ENCODE results near the gene ANKHD1.
"Not testable (repeated sequence)": the region's sequence is repeated elsewhere in the genome, so short reads cannot be mapped to it uniquely, and the experiment has no call there.

The ANKHD1 gene

DNA sequence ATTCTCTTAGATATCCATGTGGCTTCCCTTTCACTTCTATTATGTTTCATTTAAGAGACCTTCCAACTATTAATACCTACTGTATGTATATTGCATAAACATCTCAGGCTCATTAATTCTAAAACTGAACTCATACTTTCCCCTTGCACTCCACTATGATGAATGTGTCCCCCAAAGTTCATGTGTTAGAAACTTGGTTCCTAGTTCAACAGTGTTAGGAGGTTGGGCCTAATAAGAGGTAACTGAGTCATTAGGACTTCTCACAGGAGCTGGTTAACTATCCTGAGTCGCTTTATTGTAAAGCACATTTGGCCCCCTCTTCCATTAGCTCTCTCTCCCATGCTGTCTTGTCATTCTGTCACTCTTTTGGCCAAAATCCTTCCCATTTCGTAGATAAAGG lies 22.0 kb downstream of the ANKHD1 start:
- no peak for DNase-seq (ENCODE audit: low read depth in 3 of 3)

DNA sequence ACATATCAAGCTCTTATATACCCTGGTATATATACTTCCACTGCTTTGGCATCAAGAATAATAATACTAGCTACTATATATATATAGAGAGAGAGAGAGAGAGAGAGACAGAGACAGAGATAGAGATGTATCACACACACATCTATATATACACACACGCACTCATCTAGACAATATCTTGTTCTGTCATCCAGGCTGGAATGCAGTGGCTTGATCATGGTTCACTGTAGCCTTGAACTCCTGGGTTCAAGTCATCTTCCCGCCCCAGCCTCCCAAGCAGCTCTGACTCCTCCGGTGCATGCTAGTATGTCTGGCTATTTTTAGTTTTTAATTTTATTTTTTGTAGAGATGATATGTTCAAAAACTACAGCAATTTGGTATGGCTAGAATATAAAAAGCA lies 22.5 kb downstream of the ANKHD1 start:
- DNase-seq (ENCODE audit: low read depth in 3 of 3) = no peak

DNA sequence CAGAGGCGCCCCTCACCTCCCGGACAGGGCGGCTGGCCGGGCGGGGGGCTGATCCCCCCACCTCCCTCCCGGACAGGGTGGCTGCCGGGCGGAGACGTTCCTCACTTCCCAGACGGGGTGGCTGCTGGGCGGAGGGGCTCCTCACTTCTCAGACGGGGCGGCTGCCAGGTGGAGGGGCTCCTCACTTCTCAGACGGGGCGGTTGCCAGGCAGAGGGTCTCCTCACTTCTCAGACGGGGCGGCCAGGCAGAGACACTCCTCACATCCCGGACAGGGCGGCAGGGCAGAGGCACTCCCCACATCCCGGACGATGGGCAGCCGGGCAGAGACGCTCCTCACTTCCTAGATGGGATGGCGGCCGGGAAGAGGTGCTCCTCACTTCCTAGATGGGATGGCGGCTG lies 26.1 kb downstream of the ANKHD1 start:
- DNase-seq (ENCODE audit: low read depth in 3 of 3) = not testable (repeated sequence)

DNA sequence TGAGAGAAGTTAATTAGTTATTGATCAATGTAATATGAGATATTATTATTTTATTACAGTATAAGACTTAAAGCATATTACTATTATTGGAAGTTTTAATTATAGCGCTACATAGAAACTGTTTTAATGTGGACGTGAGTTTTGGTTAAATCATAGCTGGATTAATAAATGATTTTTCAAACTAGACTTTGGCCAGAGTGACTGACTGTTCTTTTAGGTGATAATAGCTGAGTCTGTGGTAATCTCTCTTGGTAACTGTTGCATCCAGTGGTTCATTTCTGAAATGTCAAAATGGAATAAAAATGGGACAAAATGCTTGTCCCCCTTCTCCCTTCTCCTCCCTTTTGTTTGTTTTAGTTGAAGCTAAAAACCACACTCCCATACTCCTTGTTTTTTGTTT lies 28.1 kb downstream of the ANKHD1 start:
- DNase-seq (ENCODE audit: low read depth in 3 of 3) = no peak

DNA sequence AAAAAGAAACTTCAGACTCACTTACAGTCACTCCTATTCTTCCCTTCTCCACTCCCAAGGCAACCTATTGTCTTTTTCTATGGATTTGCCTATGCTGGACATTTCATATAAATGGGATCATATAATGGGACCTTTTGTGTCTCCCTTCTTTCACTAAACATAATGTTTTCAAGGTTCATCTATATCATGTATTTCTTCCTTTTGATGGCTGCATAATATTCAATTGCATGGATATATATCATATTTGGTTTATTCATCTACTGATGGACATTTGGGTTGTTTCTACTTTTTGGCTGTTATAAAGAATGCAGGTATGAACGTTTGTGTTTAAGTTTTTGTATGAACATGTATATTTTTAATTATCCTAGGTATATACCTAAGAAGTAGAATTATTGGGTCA lies 30.6 kb downstream of the ANKHD1 start:
- DNase-seq (ENCODE audit: low read depth in 3 of 3) = no peak

DNA sequence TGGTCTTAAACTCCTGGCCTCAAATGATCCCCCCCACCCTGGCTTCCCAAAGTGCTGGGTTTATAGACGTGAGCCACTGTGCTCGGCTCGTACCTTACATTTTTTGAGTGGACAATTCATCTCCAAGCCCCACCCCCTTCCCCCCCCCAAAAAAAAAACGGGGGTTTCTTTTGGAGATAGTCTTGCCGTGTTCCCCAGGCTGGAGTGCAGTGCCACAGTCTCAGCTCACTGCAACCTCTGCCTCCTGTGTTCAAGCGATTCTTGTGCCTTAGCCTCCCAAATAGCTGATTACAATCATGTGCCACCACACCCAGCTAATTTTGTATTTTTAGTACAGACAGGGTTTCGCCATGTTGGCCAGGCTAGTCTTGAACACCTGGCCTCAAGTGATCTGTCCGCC lies 31.3 kb downstream of the ANKHD1 start:
- DNase-seq (ENCODE audit: low read depth in 3 of 3) = no peak

DNA sequence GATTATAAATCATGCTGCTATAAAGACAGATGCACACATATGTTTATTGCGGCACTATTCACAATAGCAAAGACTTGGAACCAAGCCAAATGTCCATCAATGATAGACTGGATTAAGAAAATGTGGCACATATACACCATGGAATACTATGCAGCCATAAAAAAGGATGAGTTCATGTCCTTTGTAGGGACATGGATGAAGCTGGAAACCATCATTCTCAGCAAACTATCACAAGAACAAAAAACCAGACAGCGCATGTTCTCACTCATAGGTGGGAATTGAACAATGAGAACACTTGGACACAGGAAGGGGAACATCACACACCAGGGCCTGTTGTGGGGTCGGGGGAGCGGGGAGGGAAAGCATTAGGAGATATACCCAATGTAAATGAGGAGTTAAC lies 55.7 kb downstream of the ANKHD1 start:
- DNase-seq (ENCODE audit: low read depth in 3 of 3) = not testable (repeated sequence)

DNA sequence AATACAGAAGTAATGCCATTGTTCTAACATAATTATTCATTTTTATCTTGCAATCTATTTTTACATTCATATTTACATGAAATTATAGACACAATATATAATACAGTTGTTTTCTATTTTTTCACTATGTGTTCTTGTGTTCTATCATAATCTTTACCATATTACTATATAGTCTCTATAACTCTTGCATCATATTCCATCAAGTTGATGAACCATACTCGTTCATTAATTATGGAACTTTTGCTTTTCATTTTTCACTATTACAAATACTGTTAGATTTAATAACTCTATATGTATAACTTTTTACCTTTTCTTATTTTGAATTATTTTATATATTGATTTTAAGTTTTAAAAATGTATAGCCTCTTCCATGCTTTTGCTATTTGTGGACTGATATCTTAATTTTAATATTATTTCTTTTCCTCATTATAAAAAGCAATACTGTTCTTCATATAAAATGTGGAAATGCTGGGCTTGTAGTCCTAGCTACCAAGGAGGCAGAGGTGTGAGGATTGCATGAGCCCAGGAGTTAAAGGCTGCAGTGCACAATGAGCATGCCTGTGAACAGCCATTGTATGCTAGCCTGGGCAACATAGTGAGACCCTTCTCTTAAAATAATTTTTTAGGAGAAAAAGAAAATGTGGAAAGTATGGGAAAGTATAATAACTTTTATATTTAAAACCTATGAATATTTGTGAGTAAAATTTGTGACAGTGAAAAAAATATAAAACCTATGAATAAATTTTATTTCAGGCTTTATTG lies 65.5 kb downstream of the ANKHD1 start:
- DNase-seq (ENCODE audit: low read depth in 3 of 3) = no peak

DNA sequence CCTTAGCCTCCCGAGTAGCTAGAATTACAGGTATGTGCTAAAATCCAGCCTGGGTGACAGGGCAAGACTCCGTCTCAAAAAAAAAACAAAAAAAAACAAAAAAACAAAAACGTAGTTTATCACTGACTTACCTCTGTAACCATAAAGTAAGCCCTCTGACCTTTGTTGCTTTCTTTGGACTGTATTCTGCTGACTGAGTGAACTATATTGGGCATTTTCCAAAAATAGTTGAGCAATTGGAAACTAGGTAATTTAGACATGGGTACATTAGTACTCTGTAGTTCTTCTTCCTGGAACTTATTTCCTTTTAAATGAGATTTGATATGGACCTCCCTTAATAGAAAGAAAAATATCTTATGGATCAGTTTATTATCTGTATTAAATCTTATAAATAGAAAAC lies 66.6 kb downstream of the ANKHD1 start:
- no peak for DNase-seq (ENCODE audit: low read depth in 3 of 3)

DNA sequence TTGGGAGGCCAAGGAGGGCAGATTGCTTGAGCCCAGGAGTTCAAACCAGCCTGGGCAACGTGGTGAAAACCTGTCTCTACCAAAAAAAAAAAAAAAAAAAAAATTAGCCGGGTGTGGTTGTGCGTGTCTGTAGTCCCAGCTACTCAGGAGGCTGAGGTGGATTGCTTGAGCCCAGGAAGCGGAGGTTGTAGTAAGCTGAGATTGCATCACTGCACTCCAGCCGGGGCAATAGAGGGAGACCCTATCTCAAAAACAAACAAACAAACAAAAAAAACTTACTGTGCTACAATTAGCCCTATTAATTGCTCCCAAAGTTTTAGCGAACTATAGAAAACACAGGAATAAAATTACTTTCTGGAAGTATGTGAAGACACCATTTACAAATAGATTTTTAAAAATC lies 67.6 kb downstream of the ANKHD1 start:
- DNase-seq (ENCODE audit: low read depth in 3 of 3) = no peak

DNA sequence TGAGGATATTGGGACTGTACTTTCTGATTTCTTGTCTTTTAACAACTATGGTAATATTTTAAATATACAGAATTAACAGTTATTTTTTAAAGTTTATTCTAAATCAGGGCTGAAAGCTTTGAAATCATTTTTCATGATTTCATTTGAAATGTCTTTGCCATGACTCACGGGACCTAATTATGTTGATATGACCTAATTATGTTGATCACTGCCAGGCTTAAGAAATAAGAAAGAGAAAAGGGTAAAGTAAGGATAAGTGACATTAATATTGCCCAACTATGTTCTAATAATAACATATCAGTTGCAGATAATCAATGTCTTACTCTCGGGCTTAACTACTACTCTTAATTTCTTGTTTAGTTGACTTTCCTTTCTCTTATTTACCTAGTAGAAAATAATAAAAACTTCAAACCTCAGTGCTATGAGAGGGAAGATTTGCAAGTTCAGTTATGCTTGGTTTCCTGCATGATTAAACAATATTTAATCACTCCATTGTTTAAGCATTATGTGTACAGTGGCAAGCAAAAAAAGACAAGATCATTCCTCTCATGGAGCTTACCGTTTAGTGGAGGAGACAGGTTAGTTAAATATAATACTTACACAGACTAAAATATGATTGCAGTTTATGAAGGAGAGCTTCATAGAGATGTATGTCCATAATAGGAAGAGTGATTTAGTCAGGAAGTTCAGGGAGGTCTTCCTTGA lies 78.8 kb downstream of the ANKHD1 start:
- no peak for DNase-seq (ENCODE audit: low read depth in 3 of 3)

DNA sequence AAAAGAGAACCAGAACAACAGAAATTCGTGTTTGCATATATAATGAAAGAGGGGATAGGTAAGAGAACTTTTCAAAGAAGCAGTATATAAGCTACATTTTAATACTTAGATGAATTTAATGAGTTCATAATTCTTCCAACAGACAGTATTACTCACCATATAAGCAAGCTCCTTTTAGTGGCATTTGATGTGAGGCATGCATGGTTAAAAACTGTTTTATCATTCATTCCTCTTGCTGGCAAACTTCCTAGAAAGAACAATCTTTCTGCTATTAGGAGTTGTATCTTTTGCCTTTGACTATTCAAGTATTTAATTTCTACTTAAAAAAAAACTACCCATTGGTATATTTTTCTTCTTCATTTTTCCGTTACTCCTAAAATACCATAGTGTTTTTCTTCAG lies 80.1 kb downstream of the ANKHD1 start:
- DNase-seq (ENCODE audit: low read depth in 3 of 3) = no peak

DNA sequence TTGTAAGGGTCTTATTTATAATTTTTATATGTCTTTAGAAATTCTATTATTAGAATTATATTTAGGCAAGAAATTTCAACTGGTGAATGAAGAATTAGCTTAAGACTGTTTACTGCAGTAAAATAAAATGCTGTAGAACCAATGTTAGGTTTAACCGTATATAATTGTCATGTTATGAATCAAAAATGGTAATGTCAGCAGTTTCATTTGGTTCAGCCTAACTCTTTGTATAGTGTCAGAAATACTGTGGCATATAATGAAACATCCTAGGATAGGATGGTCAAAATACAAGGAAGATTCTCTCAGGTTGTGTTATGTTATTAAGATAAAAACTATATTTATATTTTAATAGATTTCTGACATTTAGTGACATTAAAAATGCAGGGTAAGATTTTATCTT lies 81.4 kb downstream of the ANKHD1 start:
- DNase-seq (ENCODE audit: low read depth in 3 of 3) = no peak

DNA sequence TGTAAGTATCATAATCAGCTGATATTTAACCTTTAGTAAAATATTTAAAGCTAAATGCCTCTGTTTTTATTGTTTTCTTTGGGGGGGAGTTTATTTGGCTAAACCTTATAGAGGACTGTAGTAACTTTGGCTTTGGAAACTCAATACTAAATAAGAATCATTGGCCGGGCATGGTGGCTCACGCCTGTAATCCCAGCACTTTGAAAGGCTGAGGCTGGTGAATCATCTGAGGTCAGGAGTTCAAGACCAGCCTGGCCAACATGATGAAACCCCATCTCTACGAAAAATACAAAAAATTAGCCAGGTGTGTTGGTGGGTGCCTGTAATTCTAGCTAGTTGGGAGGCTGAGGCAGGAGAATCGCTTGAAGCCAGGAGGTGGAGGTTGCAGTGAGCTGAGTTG lies 86.5 kb downstream of the ANKHD1 start:
- not testable (repeated sequence) for DNase-seq (ENCODE audit: low read depth in 3 of 3)

DNA sequence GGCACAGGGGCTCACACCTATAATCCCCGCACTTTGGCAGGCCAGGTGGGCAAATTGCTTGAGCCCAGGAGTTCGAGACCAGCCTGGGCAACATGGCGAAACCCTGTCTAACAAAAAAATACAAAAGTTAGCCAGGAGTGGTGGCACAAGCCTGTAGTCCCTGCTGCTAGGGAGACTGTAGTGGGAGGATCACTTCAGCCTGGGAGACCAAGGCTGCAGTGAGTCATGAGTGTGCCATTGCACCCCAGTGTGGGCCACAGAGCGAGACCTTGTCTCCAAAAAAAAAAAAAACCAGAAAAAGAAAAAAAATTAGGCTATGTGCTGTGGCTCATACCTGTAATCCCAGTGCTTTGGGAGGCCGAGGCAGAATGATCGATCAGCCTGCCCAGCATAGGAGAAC lies 87.3 kb downstream of the ANKHD1 start:
- DNase-seq (ENCODE audit: low read depth in 3 of 3) = no peak

DNA sequence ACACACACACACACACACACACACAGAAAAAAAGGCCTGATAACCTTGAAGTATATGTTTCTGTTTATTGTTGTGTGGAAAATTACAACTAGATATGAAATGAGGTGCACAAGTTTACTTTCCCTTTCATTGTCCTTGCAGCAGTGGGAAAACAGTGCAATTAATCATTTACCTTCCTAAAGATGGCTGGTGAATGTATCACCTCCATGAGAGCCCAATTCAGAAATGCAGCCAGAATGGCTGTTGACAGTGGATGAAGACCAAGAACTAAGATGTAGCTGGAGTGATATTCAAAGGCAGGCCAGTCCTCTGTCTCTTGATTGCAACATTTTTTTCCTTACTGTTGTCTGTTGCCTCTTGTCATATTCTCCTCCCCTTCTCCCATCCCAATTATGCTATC lies 96.3 kb downstream of the ANKHD1 start:
- no peak for DNase-seq (ENCODE audit: low read depth in 3 of 3)

DNA sequence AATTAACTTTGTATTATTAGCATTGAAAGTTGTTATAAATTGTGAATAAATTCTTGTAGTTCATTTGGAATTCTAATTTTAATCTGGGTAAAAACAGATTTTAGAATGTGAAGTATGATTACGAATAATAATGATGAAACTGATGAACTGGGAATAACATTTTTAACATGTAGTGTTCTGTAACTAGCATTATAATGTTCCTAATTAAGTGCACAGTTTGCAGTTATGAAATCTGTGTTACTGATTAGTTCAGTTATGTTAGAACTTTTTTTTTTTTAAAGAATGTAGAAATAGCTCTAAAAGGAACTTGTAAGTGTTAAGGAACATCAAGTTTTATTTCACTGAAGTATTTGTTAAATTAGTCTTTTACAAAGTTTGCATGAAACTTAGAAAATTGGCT lies 97.0 kb downstream of the ANKHD1 start:
- DNase-seq (ENCODE audit: low read depth in 3 of 3) = no peak

DNA sequence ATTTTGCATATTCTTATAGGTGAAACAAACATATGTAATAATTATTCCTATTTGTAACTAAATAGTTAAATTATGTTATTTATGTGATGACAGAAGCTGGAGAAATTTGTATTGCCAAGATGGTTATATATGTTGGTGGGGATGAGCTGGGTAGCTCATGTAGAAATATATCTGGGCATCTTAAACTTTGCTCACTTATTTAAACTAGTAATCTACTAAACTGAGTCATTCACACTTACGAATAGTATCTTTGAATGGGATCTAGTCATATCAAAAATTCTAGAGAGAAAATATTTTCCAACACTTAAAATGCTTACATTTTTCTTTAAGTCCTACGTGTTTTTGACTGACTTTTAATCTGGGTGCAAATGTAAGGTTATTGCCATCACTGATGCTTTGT lies 101.2 kb downstream of the ANKHD1 start:
- no peak for DNase-seq (ENCODE audit: low read depth in 3 of 3)

DNA sequence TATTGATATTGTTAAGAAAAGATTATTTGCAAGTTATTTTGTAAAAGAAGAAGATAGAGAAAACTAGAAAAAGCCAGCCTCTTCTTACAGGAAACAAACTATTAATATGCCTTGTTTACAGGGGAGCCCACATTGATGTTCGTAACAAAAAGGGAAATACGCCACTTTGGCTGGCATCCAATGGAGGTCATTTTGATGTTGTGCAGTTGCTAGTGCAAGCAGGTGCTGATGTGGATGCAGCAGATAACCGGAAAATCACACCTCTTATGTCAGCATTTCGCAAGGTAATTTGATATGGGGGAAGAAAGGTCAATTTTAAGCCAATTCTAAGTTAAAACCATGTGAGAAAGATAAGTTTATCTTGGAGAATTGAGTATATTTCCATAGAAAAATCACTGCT lies 108.3 kb downstream of the ANKHD1 start:
- DNase-seq (ENCODE audit: low read depth in 3 of 3) = no peak

DNA sequence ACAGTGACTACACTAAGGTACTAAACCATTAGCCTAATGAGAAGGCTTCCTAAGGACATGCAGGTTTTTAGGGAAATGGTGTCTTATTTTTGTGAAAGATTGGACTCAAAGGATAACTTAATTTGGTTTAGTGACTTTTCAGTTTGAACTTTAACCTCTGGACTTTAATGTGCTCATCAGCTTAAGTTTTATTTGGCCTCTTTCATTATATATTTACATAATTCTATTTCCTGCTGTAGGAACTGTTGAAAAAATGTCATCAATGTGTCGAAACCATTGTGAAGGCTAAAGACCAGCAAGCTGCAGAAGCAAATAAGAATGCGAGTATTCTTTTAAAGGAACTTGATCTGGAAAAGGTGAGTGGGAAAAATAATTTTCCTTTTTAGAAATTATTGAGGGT lies 111.5 kb downstream of the ANKHD1 start:
- DNase-seq (ENCODE audit: low read depth in 3 of 3) = no peak

DNA sequence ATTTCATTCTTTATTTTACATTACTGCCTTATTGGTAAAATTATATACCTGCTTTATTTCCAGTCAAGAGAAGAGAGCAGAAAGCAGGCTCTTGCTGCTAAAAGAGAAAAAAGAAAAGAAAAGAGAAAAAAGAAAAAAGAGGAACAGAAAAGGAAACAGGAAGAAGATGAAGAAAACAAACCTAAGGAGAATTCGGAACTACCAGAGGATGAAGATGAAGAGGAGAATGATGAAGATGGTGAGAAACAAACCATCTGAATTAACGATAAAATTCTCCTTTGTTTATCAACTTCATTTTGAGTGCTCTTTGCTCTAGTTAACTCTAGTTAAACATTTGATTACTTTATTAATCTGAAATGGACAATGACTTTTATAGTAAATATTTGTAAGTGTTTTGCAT lies 122.4 kb downstream of the ANKHD1 start:
- no peak for DNase-seq (ENCODE audit: low read depth in 3 of 3)

DNA sequence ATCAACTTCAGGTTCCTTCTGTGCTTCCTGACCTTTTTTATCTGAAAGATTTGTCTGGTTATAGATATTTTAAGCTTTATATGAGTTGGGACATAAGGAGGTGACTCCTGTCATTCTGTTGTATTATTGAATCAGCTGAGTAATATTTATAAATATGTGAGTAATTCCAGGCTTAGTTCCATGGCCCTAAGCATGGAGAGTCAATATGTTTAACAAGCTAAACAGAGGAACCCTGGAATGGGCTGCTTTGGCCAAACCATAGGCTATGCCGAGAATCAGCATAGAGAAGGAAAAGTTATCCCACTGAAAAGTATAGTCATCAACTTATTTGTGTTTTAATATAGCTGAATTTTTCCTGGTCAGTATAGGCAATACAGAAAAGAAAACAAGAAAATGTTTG lies 138.6 kb downstream of the ANKHD1 start:
- no peak for DNase-seq (ENCODE audit: low read depth in 3 of 3)

DNA sequence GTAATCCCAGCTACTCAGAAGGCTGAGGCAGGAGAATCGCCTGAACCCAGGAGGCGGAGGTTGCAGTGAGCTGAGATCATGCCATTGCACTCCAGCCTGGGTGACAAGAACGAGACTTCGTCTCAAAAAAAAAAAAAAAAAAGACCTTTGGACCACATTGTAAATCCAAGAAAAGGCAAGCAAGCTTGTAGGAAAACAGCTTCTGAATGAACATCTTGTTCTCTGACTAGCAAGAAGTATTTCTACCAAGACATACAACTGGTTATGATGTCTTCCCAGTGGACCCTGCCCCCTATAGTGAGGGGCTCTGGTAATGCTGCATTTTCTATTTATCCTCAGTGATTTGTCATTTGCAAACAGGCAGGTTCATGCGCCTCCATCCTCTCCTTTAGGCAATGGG lies 141.3 kb downstream of the ANKHD1 start:
- DNase-seq (ENCODE audit: low read depth in 3 of 3) = no peak

DNA sequence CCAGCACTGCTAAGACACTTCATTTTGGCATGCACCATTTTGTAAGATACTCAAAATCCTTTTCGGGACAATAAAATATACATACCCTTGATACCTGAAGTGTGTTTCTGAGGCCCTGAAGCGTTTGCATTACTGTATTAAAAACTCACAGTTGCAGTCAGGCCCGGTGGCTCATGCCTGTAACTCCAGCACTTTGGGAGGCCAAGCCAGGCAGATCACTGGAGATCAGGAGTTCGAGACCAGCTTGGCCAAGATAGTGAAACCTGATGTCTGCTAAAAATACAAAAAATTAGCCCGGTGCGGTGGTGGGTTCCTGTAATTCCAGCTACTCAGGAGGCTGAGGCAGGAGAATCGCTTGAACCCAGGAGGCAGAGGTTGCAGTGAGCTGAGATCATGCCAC lies 143.4 kb downstream of the ANKHD1 start:
- DNase-seq (ENCODE audit: low read depth in 3 of 3) = no peak

Data from stimulated activated CD4-positive, alpha-beta T cell treated with anti-CD3 and anti-CD28 coated beads, TNF-alpha, amount 100 ng/mL, for 24 hours (primary cell).